ENCODE data around the gene PTPRC.

The PTPRC gene

GRCh38 chr1:198701250-198701649, 62.4 kb downstream of the PTPRC start:
- DNase-seq (ENCODE audit: low spot score): no peak

- DNase-seq (ENCODE audit: low spot score): no peak
Observed at GRCh38 chr1:198701766-198702539, 63.1 kb downstream of the PTPRC start.

GRCh38 chr1:198708761-198709525, 70.1 kb downstream of the PTPRC start:
- DNase-seq (ENCODE audit: low spot score): no peak

- DNase-seq (ENCODE audit: low spot score): no peak
Observed at GRCh38 chr1:198711837-198712236, 73.0 kb downstream of the PTPRC start.

GRCh38 chr1:198713081-198713480, 74.2 kb downstream of the PTPRC start:
- no peak for DNase-seq (ENCODE audit: low spot score)

GRCh38 chr1:198714271-198714670, 75.4 kb downstream of the PTPRC start:
- no peak for DNase-seq (ENCODE audit: low spot score)

GRCh38 chr1:198716051-198716450, 77.2 kb downstream of the PTPRC start:
- no peak for DNase-seq (ENCODE audit: low spot score)

- no peak for DNase-seq (ENCODE audit: low spot score)
Observed at GRCh38 chr1:198717510-198717909, 78.7 kb downstream of the PTPRC start.

- DNase-seq (ENCODE audit: low spot score): no peak
Observed at GRCh38 chr1:198723127-198723526, 84.3 kb downstream of the PTPRC start.

GRCh38 chr1:198725090-198725489, 86.2 kb downstream of the PTPRC start:
- no peak for DNase-seq (ENCODE audit: low spot score)

- DNase-seq (ENCODE audit: low spot score): no peak
Observed at GRCh38 chr1:198726455-198726854, 87.6 kb downstream of the PTPRC start.

- no peak for DNase-seq (ENCODE audit: low spot score)
Observed at GRCh38 chr1:198729195-198729863, 90.5 kb downstream of the PTPRC start.

- no peak for DNase-seq (ENCODE audit: low spot score)
Observed at GRCh38 chr1:198730952-198731351, 92.1 kb downstream of the PTPRC start.

- DNase-seq (ENCODE audit: low spot score): no peak
Observed at GRCh38 chr1:198734323-198735008, 95.6 kb downstream of the PTPRC start.

GRCh38 chr1:198741744-198742143, 102.9 kb downstream of the PTPRC start:
- no peak for DNase-seq (ENCODE audit: low spot score)

GRCh38 chr1:198747127-198747526, 108.3 kb downstream of the PTPRC start:
- no peak for DNase-seq (ENCODE audit: low spot score)

- DNase-seq (ENCODE audit: low spot score): no peak
Observed at GRCh38 chr1:198749279-198749678, 110.4 kb downstream of the PTPRC start.

- no peak for DNase-seq (ENCODE audit: low spot score)
Observed at GRCh38 chr1:198750081-198750480, 111.2 kb downstream of the PTPRC start.

- no peak for DNase-seq (ENCODE audit: low spot score)
Observed at GRCh38 chr1:198751741-198752140, 112.9 kb downstream of the PTPRC start.

- no peak for DNase-seq (ENCODE audit: low spot score)
Observed at GRCh38 chr1:198754670-198755069, 115.8 kb downstream of the PTPRC start.

GRCh38 chr1:198755715-198756114, 116.9 kb downstream of the PTPRC start:
- DNase-seq (ENCODE audit: low spot score): no peak

- peak; percentile 28 for DNase-seq (ENCODE audit: low spot score)
Observed at GRCh38 chr1:198756470-198756869, 117.6 kb downstream of the PTPRC start.
